Measurements from ENCODE around the gene SHROOM3.

GRCh38 chr4:76584241-76585152 lies 149.5 kb downstream of the SHROOM3 start:
- no peak for TF ChIP-seq POLR2A (IDR thresholded peaks at IDR 0.05)
- TF ChIP-seq CTCF (IDR thresholded peaks at IDR 0.05), result no peak

Data from body of pancreas (tissue), 4 donors.